Measurements from ENCODE around the gene PKD1.

Gene PKD1

GRCh38 chr16:2044541-2044940, 91.2 kb downstream of the PKD1 start:
- H3K27me3 Mint-ChIP-seq: no peaks in the 10 kb centered on the region
- no peak overlapping the region for H3K27ac Mint-ChIP-seq
- H3K4me1 Mint-ChIP-seq (ENCODE audit: low read depth): peaks cover 16% of the 10 kb centered on the region
- no peaks in the 10 kb centered on the region for H3K9me3 Mint-ChIP-seq
- H3K36me3 Mint-ChIP-seq (ENCODE audit: low read depth): no peaks in the 10 kb centered on the region
- no peak overlapping the region for H3K4me3 Mint-ChIP-seq

GRCh38 chr16:2043667-2044451, 91.8 kb downstream of the PKD1 start:
- Mint-ChIP-seq H3K4me3 (no peak overlapping the region), H3K4me1 (ENCODE audit: low read depth) (peaks cover 11% of the 10 kb centered on the region), H3K36me3 (ENCODE audit: low read depth) (no peaks in the 10 kb centered on the region), H3K9me3 (no peaks in the 10 kb centered on the region), H3K27ac (no peak overlapping the region), H3K27me3 (no peaks in the 10 kb centered on the region)

GRCh38 chr16:2042986-2043666, 92.6 kb downstream of the PKD1 start:
- H3K36me3 Mint-ChIP-seq (ENCODE audit: low read depth): no peaks in the 10 kb centered on the region
- no peak overlapping the region for H3K27ac Mint-ChIP-seq
- no peaks in the 10 kb centered on the region for H3K9me3 Mint-ChIP-seq
- no peaks in the 10 kb centered on the region for H3K27me3 Mint-ChIP-seq
- peaks cover 5% of the 10 kb centered on the region for H3K4me1 Mint-ChIP-seq (ENCODE audit: low read depth)
- no peak overlapping the region for H3K4me3 Mint-ChIP-seq

GRCh38 chr16:2042171-2042985, 93.3 kb downstream of the PKD1 start:
- Mint-ChIP-seq H3K4me1 (ENCODE audit: low read depth) (peaks cover 5% of the 10 kb centered on the region), H3K4me3 (no peak overlapping the region), H3K27me3 (no peaks in the 10 kb centered on the region), H3K9me3 (no peaks in the 10 kb centered on the region), H3K36me3 (ENCODE audit: low read depth) (no peaks in the 10 kb centered on the region), H3K27ac (no peak overlapping the region)

- Mint-ChIP-seq H3K9me3 (no peaks in the 10 kb centered on the region), H3K27ac (no peak overlapping the region), H3K4me1 (ENCODE audit: low read depth) (no peaks in the 10 kb centered on the region), H3K27me3 (no peaks in the 10 kb centered on the region), H3K4me3 (no peak overlapping the region), H3K36me3 (ENCODE audit: low read depth) (no peaks in the 10 kb centered on the region)
Measured at GRCh38 chr16:2040787-2041522, 94.7 kb downstream of the PKD1 start.

- Mint-ChIP-seq H3K4me3 (no peak overlapping the region), H3K9me3 (no peaks in the 10 kb centered on the region), H3K27me3 (no peaks in the 10 kb centered on the region), H3K4me1 (ENCODE audit: low read depth) (no peaks in the 10 kb centered on the region), H3K27ac (no peak overlapping the region), H3K36me3 (ENCODE audit: low read depth) (no peaks in the 10 kb centered on the region)
Measured at GRCh38 chr16:2040041-2040786, 95.5 kb downstream of the PKD1 start.

- H3K9me3 Mint-ChIP-seq: no peaks in the 10 kb centered on the region
- no peaks in the 10 kb centered on the region for H3K36me3 Mint-ChIP-seq (ENCODE audit: low read depth)
- no peaks in the 10 kb centered on the region for H3K4me1 Mint-ChIP-seq (ENCODE audit: low read depth)
- H3K4me3 Mint-ChIP-seq: no peak overlapping the region
- no peak overlapping the region for H3K27ac Mint-ChIP-seq
- no peaks in the 10 kb centered on the region for H3K27me3 Mint-ChIP-seq
Measured at GRCh38 chr16:2039274-2040031, 96.2 kb downstream of the PKD1 start.

Data from stimulated activated naive CD8-positive, alpha-beta T cell treated with anti-CD3 and anti-CD28 coated beads, Interleukin-15, Interleukin-2, amounts not matched to agents 100 ng/mL and 50 ng/mL, for 24 hours (primary cell).